Measurements from ENCODE around the gene COG4. TPM values are rescaled to one million over a fixed set of nuclear protein-coding genes. Genes with fewer than 3 reads are reported as not detected.

Gene COG4
- total RNA-seq, 1 experiment from 2014 or later: 54.2 TPM

DNA sequence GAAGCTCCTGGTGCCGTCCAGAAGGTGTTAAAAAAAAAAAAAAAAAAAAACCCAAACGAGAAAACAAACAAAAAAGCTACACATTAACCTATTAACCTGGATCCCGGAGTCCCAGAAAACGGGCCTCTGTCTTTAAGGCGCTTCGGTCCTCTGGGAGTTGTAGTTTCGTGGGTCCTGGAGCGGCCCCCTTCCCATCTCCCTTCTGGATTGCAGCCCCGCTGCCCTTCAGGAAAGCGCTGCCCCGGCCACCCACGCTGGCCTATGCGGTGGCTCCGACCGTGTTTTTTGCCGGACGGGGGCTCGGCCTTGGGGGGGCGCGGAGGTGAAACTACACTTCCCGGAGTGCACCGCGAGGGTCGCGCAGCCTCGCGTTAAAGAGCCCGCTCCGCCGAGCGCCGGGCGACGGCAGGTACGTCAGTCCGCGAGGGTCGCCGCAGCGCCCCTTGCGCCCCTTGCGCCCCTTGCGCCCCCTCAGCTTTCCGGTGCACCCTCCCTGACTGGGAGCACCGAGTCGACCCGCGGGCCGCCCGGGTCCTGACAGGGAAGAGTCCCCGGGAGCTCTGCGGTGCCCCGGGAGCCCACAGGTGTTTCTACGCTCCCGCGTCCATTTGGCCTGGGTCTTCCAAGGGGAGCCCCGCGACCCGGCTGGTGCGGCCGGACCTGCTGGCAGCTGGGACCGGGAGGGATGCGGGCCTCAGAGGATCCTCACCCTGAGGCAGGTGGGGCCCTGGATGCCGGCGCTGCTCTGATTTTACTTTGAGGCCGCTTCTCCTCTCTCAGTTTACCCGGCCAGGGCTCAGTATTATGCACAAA lies 68.9 kb downstream of the COG4 start, which contains the start of gene FCSK:
FCSK (plus strand) TSS at position 374 of the 813 bp plus-strand sequence. CDS start 8,596 bp downstream, outside the sequence.
- no TSS peak for BruUV-seq (replicated peaks)
- H3K4me2 ChIP-seq (ENCODE audit: low read length): peak within 1 kb of the TSS; percentile 81
- H3K27me3 ChIP-seq (ENCODE audit: insufficient read depth, low read length): no peaks in the 10 kb centered on the region
- TF ChIP-seq POLR2A (IDR thresholded peaks at IDR 0.05; ENCODE audit: borderline replicate concordance, extremely low read depth, insufficient read depth, insufficient read length): no peak
- peak; percentile 27; the same call in 1 of the 2 replicates for TF ChIP-seq RAD21 (IDR thresholded peaks at IDR 0.05; ENCODE audit: low read depth)
- TF ChIP-seq MAX (IDR thresholded peaks at IDR 0.05): peak; percentile 72; the same call in 1 of the 2 replicates
- peak; percentile 19; the same call in 1 of the 2 replicates for TF ChIP-seq SRF (IDR thresholded peaks at IDR 0.05; ENCODE audit: low read depth)
- no peak for TF ChIP-seq CEBPB (IDR thresholded peaks at IDR 0.05; ENCODE audit: low read depth)
- TF ChIP-seq ZNF274 (IDR thresholded peaks at IDR 0.05; ENCODE audit: low read depth, low read length): no peak
- TF ChIP-seq, protein P1, sequence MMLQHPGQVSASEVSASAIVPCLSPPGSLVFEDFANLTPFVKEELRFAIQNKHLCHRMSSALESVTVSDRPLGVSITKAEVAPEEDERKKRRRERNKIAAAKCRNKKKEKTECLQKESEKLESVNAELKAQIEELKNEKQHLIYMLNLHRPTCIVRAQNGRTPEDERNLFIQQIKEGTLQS (IDR thresholded peaks at IDR 0.05): no peak
- no peak for TF ChIP-seq CBX3 (IDR thresholded peaks at IDR 0.05; ENCODE audit: low read depth)
- peak; percentile 63 for TF ChIP-seq POLR2AphosphoS5 (IDR thresholded peaks at IDR 0.05; ENCODE audit: low read depth, low read length)
- TF ChIP-seq ELF1 (IDR thresholded peaks at IDR 0.05; ENCODE audit: borderline replicate concordance, low read depth): no peak; the same call in 1 of the 2 replicates
- peak; percentile 58; the same call in 1 of the 2 replicates for TF ChIP-seq ZFX (IDR thresholded peaks at IDR 0.05)
- TF ChIP-seq SP1 (IDR thresholded peaks at IDR 0.05; ENCODE audit: low read depth): peak; percentile 65
- no peak for TF ChIP-seq TCF7L2 (IDR thresholded peaks at IDR 0.05; ENCODE audit: borderline replicate concordance, extremely low read depth, insufficient read depth, insufficient read length)
- TF ChIP-seq JUND (IDR thresholded peaks at IDR 0.05): no peak
- TF ChIP-seq, protein P2, sequence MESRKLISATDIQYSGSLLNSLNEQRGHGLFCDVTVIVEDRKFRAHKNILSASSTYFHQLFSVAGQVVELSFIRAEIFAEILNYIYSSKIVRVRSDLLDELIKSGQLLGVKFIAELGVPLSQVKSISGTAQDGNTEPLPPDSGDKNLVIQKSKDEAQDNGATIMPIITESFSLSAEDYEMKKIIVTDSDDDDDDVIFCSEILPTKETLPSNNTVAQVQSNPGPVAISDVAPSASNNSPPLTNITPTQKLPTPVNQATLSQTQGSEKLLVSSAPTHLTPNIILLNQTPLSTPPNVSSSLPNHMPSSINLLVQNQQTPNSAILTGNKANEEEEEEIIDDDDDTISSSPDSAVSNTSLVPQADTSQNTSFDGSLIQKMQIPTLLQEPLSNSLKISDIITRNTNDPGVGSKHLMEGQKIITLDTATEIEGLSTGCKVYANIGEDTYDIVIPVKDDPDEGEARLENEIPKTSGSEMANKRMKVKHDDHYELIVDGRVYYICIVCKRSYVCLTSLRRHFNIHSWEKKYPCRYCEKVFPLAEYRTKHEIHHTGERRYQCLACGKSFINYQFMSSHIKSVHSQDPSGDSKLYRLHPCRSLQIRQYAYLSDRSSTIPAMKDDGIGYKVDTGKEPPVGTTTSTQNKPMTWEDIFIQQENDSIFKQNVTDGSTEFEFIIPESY (IDR thresholded peaks at IDR 0.05; ENCODE audit: extremely low read depth, insufficient replicate concordance, low read length): peak; percentile 70
- no peak for TF ChIP-seq EZH2phosphoT487 (IDR thresholded peaks at IDR 0.05; ENCODE audit: borderline replicate concordance)
- peak; percentile 71; the same call in 1 of the 2 replicates for TF ChIP-seq SIN3A (IDR thresholded peaks at IDR 0.05; ENCODE audit: low read depth)
- peak; percentile 80 for TF ChIP-seq EGR1 (IDR thresholded peaks at IDR 0.05; ENCODE audit: low read depth)
- H3K4me1 ChIP-seq (ENCODE audit: control insufficient read depth in 1 of 2, insufficient read depth in 2 of 2, low read length in 2 of 2): peaks cover 3 to 20% of the 10 kb centered on the region in 2 experiments; a peak in 2 of 4 replicates
- no peaks in the 10 kb centered on the region for H3K9me2 ChIP-seq (ENCODE audit: insufficient read depth)
- no peaks in the 10 kb centered on the region for H4K20me1 ChIP-seq (ENCODE audit: insufficient read depth)
- ChIA-PET CTCF (interaction anchor here (0.7 to 1.4 kb wide), 5 partner anchors 22 to 221 kb away, joined by 3 to 4 read pairs (median 3); no protein-coding TSS in a partner anchor), RAD21 (ENCODE audit: low non-redundant PET in 1 of 2, low total read pairs in 2 of 2, uncharacterized antibody in 2 of 2, unreplicated experiment in 2 of 2) (no interaction called here), POLR2A (interaction anchor here (0.5 to 2.5 kb wide), 4 partner anchors 11 to 168 kb away, joined by 3 to 12 read pairs (median 4); no protein-coding TSS in a partner anchor)
- no peaks in the 10 kb centered on the region for H3K36me3 ChIP-seq (ENCODE audit: control insufficient read depth in 1 of 2, insufficient read depth in 2 of 2, low read length in 2 of 2)
- H2AFZ ChIP-seq (ENCODE audit: low read depth, low read length, poor library complexity, severe bottlenecking): peak within 1 kb of the TSS; percentile 92
- H3K9ac ChIP-seq (ENCODE audit: low read length): peak within 1 kb of the TSS; percentile 79
- DNase-seq (ENCODE audit: low read depth, low spot score) (peak; percentile 50), ATAC-seq (peak; percentile 87)
- peak within 1 kb of the TSS; percentile 96 for H3K27ac ChIP-seq (ENCODE audit: low read depth, low read length)
- no peaks in the 10 kb centered on the region for H3K79me2 ChIP-seq (ENCODE audit: insufficient read depth, low read length)
- no peaks in the 10 kb centered on the region for H3K9me3 ChIP-seq (ENCODE audit: control insufficient read depth in 1 of 2, insufficient read depth in 1 of 2, low read depth in 1 of 2, low read length in 2 of 2)
- intact Hi-C loops (cut with micrococcal nuclease): loop anchor here (1.0 to 2.0 kb wide), 2 partner anchors 59 to 74 kb away; no protein-coding TSS in a partner anchor
- H3K4me3 ChIP-seq (replicated peaks in 1 of 2; ENCODE audit: low read depth in 1 of 2, low read length in 2 of 2): peak within 1 kb of the TSS; percentile 90 to 92
